ENCODE measurements around the gene ZDHHC3. TPM values are rescaled to one million over a fixed set of nuclear protein-coding genes. Genes with fewer than 3 reads are reported as not detected.

The ZDHHC3 gene
- total RNA-seq, 2 donors from 2014 or later, result 63.7 to 69.7 TPM

DNA sequence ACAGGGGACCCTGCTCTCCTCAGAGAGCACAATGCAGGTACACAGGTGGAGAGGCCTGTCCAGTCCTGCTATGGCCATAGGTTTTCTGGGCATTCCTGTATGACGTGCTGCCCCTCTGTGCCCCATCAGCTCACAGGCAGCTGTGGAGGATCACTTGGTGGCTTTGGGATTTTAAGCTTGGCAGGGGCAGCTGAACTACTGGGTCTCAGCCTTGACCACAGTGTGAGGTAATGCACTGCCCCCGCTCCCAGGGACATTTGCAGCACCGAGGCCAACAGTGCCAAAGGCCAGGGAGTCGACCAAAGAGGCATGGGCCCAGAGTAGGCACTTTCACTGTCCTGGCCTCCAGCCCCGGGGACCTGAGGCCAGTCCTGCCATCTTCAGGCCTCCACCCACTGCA, 46.2 kb downstream of the ZDHHC3 start:
- Mint-ChIP-seq H3K4me1 (peaks cover 30% of the 10 kb centered on the region), H3K27me3 (ENCODE audit: insufficient read depth) (no peaks in the 10 kb centered on the region), H3K4me3 (no peak overlapping the region), H3K9me3 (no peaks in the 10 kb centered on the region), H3K36me3 (ENCODE audit: low read depth) (peaks cover 71% of the 10 kb centered on the region), H3K27ac (no peak overlapping the region)
- Histone ChIP-seq H3K36me3 (ENCODE audit: control insufficient read depth, insufficient read depth, low read length) (peaks cover 55% of the 10 kb centered on the region), H3K4me3 (ENCODE audit: low read length) (no peak overlapping the region), H3K4me1 (ENCODE audit: control insufficient read depth, insufficient read depth, low read length) (peaks cover 6% of the 10 kb centered on the region), H3K27me3 (ENCODE audit: control insufficient read depth, insufficient read depth, low read length, poor library complexity, severe bottlenecking) (no peaks in the 10 kb centered on the region), H3K27ac (ENCODE audit: low read depth, low read length) (no peak overlapping the region), H3K9me3 (ENCODE audit: control insufficient read depth, low read length) (no peaks in the 10 kb centered on the region), H3K9ac (ENCODE audit: extremely low read depth, low read length, poor library complexity, severe bottlenecking) (no peak overlapping the region)
- no peak for DNase-seq
- TF ChIP-seq, protein P1, sequence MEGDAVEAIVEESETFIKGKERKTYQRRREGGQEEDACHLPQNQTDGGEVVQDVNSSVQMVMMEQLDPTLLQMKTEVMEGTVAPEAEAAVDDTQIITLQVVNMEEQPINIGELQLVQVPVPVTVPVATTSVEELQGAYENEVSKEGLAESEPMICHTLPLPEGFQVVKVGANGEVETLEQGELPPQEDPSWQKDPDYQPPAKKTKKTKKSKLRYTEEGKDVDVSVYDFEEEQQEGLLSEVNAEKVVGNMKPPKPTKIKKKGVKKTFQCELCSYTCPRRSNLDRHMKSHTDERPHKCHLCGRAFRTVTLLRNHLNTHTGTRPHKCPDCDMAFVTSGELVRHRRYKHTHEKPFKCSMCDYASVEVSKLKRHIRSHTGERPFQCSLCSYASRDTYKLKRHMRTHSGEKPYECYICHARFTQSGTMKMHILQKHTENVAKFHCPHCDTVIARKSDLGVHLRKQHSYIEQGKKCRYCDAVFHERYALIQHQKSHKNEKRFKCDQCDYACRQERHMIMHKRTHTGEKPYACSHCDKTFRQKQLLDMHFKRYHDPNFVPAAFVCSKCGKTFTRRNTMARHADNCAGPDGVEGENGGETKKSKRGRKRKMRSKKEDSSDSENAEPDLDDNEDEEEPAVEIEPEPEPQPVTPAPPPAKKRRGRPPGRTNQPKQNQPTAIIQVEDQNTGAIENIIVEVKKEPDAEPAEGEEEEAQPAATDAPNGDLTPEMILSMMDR (conservative IDR thresholded peaks at IDR 0.05), result no peak
- 82 to 91% methylated on average over 2 to 5 of the region's 5 CpGs for WGBS, 2 experiments (ENCODE audit: insufficient coverage in 1 of 2, insufficient read length in 1 of 2)

DNA sequence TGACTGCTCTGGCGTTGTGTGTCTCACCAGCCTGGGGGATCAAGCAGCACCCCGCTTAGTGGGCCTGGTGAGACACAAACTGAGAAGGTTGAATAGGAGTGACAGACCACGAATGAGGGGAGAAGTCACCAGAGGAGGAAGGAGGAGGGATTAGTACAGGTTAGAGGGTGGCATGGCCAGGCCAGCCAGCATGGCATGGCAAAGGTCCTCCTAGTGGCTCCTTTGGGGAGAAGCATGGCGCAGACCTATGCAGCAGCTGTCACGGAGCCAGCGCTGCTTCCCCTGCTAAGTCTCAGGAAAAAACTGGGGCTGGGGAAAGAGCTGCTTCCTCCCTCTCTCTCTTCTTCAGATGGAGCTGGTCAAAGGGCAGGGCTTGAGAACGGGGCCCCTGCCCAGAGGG, 48.6 kb downstream of the ZDHHC3 start:
- Histone ChIP-seq H3K9ac (ENCODE audit: extremely low read depth, low read length, poor library complexity, severe bottlenecking) (no peak overlapping the region), H3K27ac (ENCODE audit: low read depth, low read length) (no peak overlapping the region), H3K4me1 (ENCODE audit: control insufficient read depth, insufficient read depth, low read length) (peaks cover 3% of the 10 kb centered on the region), H3K9me3 (ENCODE audit: control insufficient read depth, low read length) (no peaks in the 10 kb centered on the region), H3K4me3 (ENCODE audit: low read length) (no peak overlapping the region), H3K27me3 (ENCODE audit: control insufficient read depth, insufficient read depth, low read length, poor library complexity, severe bottlenecking) (no peaks in the 10 kb centered on the region), H3K36me3 (ENCODE audit: control insufficient read depth, insufficient read depth, low read length) (peaks cover 47% of the 10 kb centered on the region)
- Mint-ChIP-seq H3K27me3 (ENCODE audit: insufficient read depth) (no peaks in the 10 kb centered on the region), H3K9me3 (no peaks in the 10 kb centered on the region), H3K4me1 (peaks cover 9% of the 10 kb centered on the region), H3K36me3 (ENCODE audit: low read depth) (peaks cover 52% of the 10 kb centered on the region), H3K27ac (no peak overlapping the region), H3K4me3 (no peak overlapping the region)
- TF ChIP-seq, protein P1 (conservative IDR thresholded peaks at IDR 0.05), result peak; percentile 47
- DNase-seq, result no peak
- WGBS, 2 experiments (ENCODE audit: insufficient coverage in 1 of 2, insufficient read length in 1 of 2), result 94 to 100% methylated on average over 6 to 7 of the region's 7 CpGs

GRCh38 chr3:44926921-44927320, 49.1 kb downstream of the ZDHHC3 start:
- Histone ChIP-seq H3K9ac (ENCODE audit: extremely low read depth, low read length, poor library complexity, severe bottlenecking) (no peak overlapping the region), H3K36me3 (ENCODE audit: control insufficient read depth, insufficient read depth, low read length) (peaks cover 47% of the 10 kb centered on the region), H3K9me3 (ENCODE audit: control insufficient read depth, low read length) (no peaks in the 10 kb centered on the region), H3K27me3 (ENCODE audit: control insufficient read depth, insufficient read depth, low read length, poor library complexity, severe bottlenecking) (no peaks in the 10 kb centered on the region), H3K4me1 (ENCODE audit: control insufficient read depth, insufficient read depth, low read length) (peaks cover 3% of the 10 kb centered on the region), H3K4me3 (ENCODE audit: low read length) (no peak overlapping the region), H3K27ac (ENCODE audit: low read depth, low read length) (no peak overlapping the region)
- H3K9me3 Mint-ChIP-seq, result no peaks in the 10 kb centered on the region
- no peak overlapping the region for H3K27ac Mint-ChIP-seq
- H3K4me1 Mint-ChIP-seq, result peaks cover 5% of the 10 kb centered on the region
- no peak for DNase-seq
- WGBS, 2 experiments (ENCODE audit: insufficient coverage in 1 of 2, insufficient read length in 1 of 2), result 98 to 100% methylated on average over 4 to 7 of the region's 7 CpGs
- no peak overlapping the region for H3K4me3 Mint-ChIP-seq
- H3K27me3 Mint-ChIP-seq (ENCODE audit: insufficient read depth), result no peaks in the 10 kb centered on the region
- H3K36me3 Mint-ChIP-seq (ENCODE audit: low read depth), result peaks cover 48% of the 10 kb centered on the region
- TF ChIP-seq, protein P1 (conservative IDR thresholded peaks at IDR 0.05), result no peak

Measured in endodermal cell (in vitro differentiated cells).